MV-4-11 (cell line): ENCODE measurements around the gene OR6F1.
"Not testable (repeated sequence)": the region's sequence is repeated elsewhere in the genome, so short reads cannot be mapped to it uniquely, and the experiment has no call there.

Source experiments
- DNase-seq: peaks from one replicate; lab custom pipeline; 2025; lab: John Stamatoyannopoulos, UW

The OR6F1 gene

DNA sequence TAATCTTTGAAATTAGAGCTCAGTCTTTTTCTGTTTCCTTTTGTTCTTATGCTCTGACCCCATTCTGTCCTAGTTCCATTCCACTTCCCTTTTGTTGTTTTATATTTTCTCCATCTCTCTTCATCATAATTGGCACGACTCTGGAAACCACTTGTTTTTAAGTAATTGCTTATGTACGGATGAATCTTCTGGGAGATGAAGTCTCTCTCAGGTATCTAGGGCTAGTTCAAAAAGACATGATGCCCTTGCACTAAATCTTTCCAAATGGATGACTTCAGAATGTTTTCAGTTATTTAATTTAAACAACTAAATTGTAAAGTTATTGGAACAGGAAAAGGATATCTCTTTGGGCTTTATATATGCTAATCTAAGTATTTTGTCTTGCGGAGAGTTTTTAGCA is at the start of gene OR6F1:
Gene OR6F1 (minus strand): TSS at position 101 of the 400 bp plus-strand sequence. CDS start 3,891 bp downstream, outside the sequence.
- DNase-seq: no peak

DNA sequence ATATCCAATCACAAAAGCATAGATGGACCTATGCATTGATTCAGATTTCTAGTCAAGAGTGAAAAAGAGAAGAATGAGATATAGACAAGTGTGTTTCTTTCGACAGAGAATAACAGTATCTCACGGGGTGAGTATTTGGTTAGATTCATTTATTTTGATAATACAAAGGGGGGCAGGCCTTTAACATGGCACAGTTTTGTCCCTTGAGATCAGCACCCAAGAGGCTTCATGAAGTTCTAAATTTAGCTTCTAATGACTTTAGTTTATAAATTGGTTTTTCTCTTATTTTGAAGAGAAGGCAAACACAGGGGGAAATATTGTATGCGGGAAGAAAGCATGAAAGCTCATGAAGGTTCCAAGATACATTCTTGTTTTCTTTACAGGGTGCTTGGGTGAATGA is 44.0 kb upstream of the OR6F1 start, which contains the start of gene OR1C1:
Gene OR1C1 (minus strand): TSS at position 101 of the 400 bp plus-strand sequence. CDS start 2,150 bp downstream, outside the sequence.
- DNase-seq: no peak

- not testable (repeated sequence) for DNase-seq
Observed at GRCh38 chr1:247754311-247754710, 37.9 kb upstream of the OR6F1 start.

DNA sequence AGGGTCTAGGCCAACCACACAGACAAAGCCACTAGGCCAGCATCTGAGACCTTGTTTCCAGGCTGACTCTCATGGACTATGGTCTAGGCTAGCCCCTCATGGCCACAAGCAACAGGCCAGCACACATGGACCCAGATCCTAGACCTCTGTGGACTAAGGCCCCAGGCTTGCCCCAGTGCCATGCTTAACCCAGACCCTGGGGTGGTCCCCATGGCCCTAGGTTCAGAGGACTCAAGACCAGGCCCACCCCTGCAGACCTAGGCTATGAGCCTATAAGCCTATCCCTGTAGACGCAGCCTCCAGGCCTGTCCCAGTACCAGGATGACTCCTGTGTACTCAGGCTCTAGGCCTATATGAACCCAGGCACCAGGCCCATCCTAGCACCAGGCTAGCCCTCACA is 33.4 kb upstream of the OR6F1 start:
- no peak for DNase-seq

DNA sequence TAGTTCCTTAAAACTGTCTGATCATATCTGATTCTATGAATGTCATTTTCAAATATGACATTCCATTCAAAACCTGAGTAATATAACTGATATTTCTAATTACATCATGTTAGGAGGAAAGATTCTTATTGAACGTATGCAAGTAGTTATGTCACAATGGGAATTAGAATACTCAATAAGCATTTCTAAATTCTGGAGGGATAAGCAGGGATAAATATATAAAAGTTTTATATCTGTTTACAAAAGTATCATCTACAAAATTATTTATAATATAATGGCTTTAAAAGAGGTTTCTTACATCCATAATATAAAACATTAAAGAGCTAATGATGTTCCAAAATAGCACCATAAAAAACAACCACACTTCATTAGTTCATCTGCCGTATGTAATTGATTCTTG is 31.6 kb upstream of the OR6F1 start, which contains the start of gene OR14A2:
Gene OR14A2 (minus strand): TSS at position 101 of the 400 bp plus-strand sequence.
- DNase-seq: no peak

GRCh38 chr1:247747616-247748015 is 31.2 kb upstream of the OR6F1 start:
- DNase-seq: no peak

DNA sequence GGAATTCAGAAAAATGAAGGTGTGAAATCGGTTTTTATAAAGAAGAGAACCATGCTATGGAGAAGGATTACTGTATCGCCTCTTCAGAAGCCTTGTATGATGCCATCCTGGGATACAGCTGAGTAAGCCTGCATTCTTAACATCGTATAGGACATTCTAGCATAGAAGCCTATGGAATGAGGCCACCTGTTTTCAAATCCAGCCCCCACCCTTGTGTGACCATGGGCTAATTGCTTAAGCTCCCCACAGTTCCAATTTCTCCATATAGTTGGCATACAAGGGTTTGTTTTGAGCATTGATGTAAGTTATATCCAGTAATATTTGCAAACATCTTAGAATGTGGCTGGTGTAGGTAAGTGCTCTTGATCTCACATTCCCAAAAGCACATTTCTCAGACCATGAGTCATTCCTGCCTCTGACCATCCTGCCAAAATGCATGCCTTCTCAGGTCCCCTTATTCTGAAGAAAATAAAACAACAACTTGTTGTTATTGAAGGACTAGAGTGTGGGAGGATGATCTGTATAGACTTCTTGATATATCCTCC is 30.0 kb upstream of the OR6F1 start:
- no peak for DNase-seq

- not testable (repeated sequence) for DNase-seq
Observed at GRCh38 chr1:247742215-247742760, 25.8 kb upstream of the OR6F1 start.

DNA sequence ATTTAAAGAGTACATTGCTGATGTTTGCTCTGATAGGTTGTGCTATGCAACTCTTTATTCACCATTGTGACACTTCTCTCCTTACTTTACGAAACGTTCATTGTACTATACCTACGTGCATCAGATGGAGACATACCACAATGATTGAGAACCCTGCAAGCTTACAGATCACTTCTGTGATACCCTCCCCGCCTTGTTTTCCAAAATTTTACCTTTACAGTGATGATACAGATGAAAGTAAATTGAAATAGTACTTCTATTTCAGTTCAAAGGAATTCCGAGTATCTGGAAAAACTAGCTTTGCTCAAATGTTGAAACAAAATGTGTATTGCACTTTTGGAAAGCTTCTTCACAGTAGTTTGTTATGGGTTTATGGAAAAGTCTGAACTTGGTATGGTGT is 25.3 kb upstream of the OR6F1 start:
- no peak for DNase-seq

GRCh38 chr1:247740721-247741120 is 24.3 kb upstream of the OR6F1 start:
- no peak for DNase-seq

GRCh38 chr1:247738315-247738714 is 21.9 kb upstream of the OR6F1 start, which contains the start of gene OR14K1:
OR14K1 (plus strand) TSS chr1:247738615; CDS start chr1:247738615, 0 bp downstream.
- DNase-seq: no peak

GRCh38 chr1:247721222-247721621 is 4.8 kb upstream of the OR6F1 start:
- no peak for DNase-seq

DNA sequence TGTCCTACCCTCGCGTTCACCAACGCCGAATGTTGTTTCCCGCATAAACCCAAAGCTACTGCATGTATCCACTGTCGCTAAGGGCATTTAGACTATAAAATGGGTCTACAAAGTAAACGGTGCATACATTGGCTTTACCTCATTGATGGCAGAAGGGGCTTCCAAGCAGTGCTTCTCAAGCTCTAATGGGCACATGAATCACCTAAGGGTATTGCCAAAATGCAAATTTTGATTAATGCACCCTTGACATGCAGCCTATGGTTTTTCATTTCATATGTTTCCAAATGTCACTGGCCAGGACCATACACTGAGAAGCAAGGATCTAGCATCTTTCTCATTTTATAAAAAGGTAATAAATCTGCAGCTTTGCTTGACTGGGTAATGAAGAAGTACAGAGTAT is 2.7 kb downstream of the OR6F1 start:
- no peak for DNase-seq

- not testable (repeated sequence) for DNase-seq
Observed at GRCh38 chr1:247710681-247711080, 5.8 kb downstream of the OR6F1 start.

GRCh38 chr1:247701338-247701737 is 15.1 kb downstream of the OR6F1 start:
- no peak for DNase-seq

DNA sequence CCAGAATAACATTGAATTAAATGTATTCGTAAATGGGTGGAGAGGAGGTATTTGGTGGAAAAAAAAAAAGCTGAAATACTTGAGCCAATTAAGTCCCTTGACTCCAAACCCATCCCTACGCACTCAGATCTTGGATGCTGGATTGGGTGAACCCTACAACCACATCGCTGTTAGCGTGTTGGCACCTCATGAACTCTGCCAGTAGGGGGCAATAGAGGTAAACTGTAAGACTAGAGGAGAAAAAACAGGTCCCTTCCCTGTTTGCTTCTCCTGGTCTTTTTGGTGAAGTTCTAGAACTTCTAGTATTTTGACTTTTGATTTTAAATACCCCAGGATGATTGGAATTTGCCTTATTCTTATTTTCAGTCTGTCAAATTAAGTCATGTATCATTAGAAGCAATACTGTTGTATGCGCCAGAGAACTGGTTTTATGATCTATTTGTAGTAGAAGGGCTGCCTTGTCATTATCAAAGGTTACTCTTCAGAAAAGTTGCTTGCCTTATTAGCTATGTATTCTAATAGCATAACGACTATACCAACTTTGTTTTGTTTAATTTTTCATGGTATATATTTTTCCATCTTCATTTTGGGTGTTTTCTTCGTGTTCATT is 35.1 kb downstream of the OR6F1 start:
- DNase-seq: peak; percentile 46

DNA sequence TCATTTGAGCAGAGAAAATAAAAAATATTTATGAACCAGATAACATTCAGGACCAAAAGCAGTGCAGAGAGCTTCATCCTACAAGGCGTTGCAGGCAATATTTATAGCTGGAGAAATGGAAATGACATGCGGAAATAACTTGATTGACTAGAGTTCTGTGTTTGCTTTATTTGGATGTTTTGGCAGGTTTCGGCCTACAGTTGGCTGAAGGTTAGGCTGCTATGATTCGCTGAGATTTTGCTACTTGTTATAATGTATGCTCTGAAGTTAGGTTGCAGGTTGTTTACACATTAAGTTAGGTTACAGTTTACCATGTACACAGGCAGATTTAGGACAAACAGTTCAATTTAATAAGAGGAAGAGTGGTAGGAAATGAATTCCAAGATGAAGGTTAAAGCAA is 36.3 kb downstream of the OR6F1 start:
- no peak for DNase-seq

GRCh38 chr1:247679639-247680038 is 36.8 kb downstream of the OR6F1 start, which contains the start of gene OR13G1:
OR13G1 (minus strand) TSS chr1:247679739; CDS start chr1:247673041, 6,698 bp downstream.
- no peak for DNase-seq

DNA sequence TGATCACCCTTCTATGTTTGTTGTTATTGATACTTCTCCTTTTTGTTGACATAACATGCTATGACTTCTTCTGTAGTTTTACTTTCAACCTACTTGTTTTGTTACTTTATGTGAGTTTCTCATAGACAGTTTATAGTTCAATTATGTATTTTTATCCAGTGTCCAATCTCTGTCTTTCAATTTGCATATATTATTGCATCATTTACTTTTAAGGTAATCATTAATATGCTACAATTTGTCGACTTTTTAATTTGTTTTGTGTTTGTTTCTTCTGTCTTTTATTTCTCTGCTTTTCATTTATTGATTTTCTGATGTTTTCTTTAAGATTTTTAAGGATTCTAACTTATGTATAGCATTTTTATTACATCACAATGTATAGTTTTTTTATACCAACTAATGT is 47.2 kb downstream of the OR6F1 start:
- no peak for DNase-seq
